CD4-positive, alpha-beta T cell treated with Interleukin-6 for 4 hours (primary cell): ENCODE data around the gene TAGLN2.
"Not testable (repeated sequence)": the region's sequence is repeated elsewhere in the genome, so short reads cannot be mapped to it uniquely, and the experiment has no call there.

Experiments
- DNase-seq: peaks from one replicate; pipeline ENCODE4 v3.0.0-alpha.2; 2020; ENCODE audit warnings: mixed read lengths

The TAGLN2 gene

GRCh38 chr1:159921251-159921650 is 4.1 kb downstream of the TAGLN2 start:
- peak; percentile 18 for DNase-seq

- no peak for DNase-seq
Observed at GRCh38 chr1:159920651-159921050, 4.7 kb downstream of the TAGLN2 start.

DNA sequence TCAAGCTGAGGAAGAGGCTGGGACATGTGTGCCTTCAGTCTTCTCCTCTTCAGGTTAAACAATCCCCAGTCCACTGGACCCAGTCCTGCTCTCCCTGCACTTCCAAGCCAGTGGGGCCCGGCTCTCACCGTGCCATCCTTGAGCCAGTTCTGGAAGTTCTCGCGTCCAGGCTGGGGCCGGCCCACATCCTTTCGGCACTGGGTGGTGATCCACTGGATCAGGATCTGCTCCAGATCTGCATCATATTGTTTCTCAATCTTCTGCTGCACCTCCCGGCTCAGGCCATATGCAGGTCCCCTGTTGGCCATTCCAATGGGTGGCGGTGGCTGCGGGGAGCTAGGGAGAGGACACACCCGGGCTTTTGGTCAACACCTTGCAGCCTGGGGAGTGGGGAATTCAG is 5.1 kb downstream of the TAGLN2 start:
- DNase-seq = no peak

GRCh38 chr1:159919236-159919865 is 6.0 kb downstream of the TAGLN2 start:
- DNase-seq = no peak

DNA sequence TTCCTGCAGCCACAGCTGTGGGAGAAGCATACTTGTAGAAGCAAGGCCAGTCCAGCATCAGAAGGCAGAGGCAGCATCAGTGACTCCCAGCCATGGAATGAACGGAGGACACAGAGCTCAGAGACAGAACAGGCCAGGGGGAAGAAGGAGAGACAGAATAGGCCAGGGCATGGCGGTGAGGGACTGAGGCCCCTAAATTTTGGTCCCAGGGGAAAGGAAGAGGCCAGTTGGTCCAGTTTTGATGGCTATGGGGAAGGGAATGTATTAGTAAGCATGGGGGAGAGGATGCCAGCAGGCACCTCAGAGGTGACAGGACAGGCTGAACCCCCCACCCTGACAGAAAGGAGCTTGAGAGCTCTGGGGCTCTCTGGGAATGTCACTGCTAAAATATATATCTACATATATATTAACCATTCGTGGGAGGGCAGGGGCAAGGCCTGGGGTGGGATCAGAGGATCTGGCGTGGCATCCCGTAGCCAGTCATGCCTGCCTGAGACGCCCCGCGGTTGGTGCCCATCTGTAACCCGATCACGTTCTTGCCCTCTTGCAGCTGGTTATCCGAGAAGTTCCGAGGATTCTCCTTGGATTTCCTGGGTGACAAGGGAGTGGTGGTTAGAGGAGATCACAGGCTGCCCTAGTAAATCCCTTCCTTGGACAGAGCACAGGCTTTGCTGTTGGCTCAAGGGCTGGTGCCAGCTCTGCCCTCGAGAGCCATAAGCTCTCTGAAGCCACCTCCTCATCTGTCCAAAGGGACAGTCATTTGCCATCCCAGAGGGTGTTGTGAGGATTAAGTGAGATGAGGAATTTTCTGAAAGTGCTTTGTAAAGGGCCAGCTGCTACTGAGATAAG is 6.7 kb downstream of the TAGLN2 start:
- no peak for DNase-seq

DNA sequence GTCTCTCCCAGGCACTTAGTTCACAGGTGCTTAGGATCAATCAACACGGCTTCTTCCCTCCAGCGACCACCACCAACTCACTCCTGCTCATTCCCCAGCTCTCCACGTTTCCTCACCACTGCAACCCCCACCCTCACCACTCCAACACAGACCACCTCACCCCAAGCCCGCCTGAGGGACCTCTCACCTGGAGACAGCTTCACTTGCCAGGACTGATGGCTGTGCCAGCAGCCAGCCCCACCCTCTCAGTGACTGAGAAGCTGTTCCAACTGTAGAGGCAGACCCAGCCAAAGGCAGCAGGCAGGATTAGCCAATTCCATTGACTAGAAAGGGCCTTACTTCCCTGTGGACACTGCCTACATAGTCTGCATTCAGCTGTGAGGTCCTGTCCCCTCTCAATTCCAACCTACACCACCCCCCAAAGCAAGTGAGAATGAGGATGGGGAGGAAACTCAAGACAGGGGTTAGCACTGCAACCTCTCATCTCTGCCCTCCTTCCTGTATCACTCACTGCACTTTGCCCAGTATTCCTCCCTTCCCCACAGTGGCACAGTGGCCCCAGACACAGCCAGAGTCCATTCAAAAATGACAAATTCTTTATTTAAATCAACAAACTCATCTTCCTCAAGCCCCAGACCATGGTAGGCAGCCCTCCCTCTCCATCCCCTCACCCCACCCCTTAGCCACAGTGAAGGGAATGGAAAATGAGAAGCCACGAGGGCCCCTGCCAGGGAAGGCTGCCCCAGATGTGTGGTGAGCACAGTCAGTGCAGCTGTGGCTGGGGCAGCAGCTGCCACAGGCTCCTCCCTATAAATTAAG is 7.6 kb downstream of the TAGLN2 start:
- DNase-seq = no peak

- no peak for DNase-seq
Observed at GRCh38 chr1:159916242-159917051, 8.9 kb downstream of the TAGLN2 start.

DNA sequence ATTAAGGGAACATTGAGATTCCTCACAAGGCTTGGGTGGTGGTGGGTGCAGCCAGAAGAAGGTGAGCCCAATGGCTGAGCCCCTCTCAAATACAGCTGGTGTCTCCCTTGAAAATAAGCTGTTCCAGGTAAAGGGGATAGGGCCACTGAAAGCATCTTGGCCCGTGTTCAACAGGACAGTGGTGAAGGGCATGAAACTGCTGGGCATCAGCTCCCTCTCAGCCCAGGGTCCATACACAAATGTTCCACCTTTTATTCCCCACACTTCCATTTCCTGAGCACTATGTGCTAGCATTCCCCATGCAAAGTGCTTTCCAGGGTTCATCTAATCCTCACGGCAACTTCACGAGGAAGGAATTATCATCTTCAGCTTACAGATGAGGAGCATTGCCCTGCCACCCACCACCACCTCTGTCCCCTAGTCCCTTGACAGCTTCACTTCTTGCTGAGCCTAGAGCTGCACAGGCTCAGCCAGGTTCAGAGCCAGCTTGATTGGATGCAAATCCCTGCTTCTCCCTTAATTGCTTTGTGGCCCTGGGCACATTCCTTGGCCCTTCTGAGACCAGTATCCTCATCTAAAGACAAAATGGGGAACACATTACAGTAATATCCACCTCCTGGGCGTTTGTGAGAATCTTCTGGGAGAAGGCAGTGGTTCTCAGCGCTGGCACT is 9.6 kb downstream of the TAGLN2 start:
- no peak for DNase-seq

GRCh38 chr1:159914252-159915018 is 10.9 kb downstream of the TAGLN2 start:
- DNase-seq = no peak

DNA sequence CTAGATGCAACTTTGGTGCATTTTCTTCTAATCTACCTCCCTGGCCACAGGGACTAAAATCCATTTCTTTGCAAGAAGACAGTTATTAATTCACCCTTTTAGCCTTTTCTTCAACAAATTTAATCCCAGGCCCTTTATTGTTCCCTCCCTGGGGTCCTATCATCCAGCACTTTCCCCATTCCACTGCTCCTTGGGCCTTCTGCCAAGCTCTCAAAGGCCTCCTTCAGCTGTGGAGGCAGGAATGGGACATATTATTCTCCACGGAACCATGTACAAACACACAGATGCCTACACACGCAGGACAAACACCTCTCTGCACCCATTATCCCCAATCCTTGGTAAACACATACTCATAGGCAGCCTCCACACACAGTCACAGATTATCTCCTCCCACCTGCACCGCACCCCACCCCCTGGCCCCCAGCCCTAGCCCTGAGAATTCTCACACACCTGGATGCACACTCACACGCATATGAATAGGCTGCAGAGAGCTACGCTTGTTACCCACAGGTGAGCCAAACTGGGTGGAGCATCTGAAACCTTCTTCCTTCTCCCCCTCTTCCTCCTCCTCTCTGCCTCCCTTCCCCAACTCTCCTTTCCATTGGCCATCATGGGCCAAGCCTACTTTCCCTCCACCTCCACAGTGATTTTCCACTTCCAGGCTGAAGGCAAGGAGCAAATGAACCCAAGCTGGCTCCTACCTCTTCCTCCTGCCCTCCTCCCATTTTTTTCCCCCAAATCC is 11.7 kb downstream of the TAGLN2 start:
- DNase-seq = no peak

DNA sequence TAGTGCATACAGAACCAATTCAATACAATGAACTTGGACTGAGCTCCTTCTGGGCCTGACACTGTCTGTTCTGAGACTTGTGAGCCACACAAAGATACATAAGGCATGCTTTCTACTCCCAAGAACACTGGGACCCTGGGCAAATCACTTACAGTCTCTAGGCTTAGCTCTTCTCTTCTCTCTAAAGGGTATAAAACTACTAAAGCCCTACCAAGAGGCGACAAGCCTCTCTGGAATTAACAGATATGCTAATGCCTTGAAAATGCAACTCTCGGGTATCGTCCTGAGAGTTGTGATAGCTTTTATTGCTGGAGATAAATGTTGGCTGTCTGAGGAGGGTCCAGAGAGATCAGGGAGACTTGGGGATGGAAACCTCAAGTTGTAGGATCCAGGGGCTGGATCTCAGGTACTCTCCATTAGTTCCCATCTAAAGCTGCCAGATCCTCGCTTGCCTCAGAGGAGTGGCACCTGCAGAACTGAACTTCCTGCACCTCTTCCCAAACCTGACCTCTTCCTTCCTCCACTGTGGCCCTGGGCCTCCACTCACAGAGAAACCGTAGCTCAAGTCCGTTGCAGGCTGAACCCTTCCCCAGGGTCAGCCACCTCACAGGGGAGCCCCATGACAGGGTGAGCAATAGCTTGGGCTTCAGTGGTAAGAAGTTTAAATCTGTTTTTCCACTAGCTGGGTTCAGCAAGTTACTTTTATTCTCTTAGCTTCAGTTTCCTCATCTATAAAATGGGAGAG is 13.8 kb downstream of the TAGLN2 start:
- no peak for DNase-seq

DNA sequence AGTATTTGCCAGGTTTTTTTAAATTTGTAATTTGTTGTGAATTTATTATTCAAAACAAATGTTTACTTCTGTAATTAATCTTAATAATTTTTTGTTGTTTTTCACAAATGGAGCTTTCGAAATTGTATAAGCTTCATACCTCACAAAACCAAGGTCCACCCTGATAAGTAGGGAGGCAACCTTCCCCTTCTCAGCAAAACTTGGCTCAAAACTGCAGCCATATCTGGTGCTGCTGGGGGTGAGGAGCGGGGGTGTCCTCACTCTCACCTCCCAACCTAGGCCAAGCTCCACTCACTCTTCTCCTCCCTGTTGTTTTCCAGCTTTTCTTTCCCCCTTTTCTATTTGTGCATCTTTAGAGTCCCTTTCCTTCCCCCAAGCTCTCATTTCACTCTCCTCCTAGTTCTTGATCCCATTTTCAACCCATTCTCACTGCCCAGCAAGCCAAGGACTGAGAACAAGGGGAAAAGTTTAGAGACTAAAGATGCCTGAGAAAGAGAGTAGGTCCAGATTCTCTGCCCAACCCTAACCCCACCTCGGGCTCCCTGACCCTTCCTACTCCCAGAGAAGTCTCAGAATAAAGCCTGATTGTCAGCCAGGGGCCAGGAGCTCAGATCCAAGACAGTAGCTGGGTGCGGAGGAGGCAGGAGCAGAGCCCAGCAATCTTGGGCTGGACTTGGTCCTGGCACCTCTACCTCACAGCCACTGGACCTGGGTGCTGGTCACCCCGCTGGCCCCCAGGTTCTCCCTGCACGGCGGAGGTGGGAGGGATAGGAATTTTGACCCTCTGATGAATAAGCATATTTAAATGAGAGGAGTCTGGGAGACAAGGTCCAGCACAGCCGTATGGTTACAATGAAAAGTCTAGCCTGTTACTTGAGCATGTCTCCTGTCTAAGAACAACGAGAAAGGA is 17.0 kb downstream of the TAGLN2 start:
- no peak for DNase-seq

- no peak for DNase-seq
Observed at GRCh38 chr1:159906960-159907359, 18.3 kb downstream of the TAGLN2 start.

- not testable (repeated sequence) for DNase-seq
Observed at GRCh38 chr1:159904036-159904435, 21.3 kb downstream of the TAGLN2 start.

- no peak for DNase-seq
Observed at GRCh38 chr1:159902541-159902940, 22.8 kb downstream of the TAGLN2 start.

- DNase-seq = no peak
Observed at GRCh38 chr1:159900755-159901360, 24.4 kb downstream of the TAGLN2 start.

GRCh38 chr1:159900086-159900680 is 25.1 kb downstream of the TAGLN2 start, which contains the start of gene CFAP45:
Gene CFAP45, minus strand, starts transcription at chr1:159900165. Its CDS starts 67 bp downstream, at chr1:159900098.
- DNase-seq = peak; percentile 19

- DNase-seq = not testable (repeated sequence)
Observed at GRCh38 chr1:159899634-159900033, 25.7 kb downstream of the TAGLN2 start.
